GM19025 (cell line): ENCODE data around the gene MARCO.
"Not testable (repeated sequence)": the region's sequence is repeated elsewhere in the genome, so short reads cannot be mapped to it uniquely, and the experiment has no call there.

Experiments used
- ATAC-seq: cut with Tn5 transposase; IDR thresholded peaks from one replicate; pipeline ENCODE4 v1.9.1; 2021; ENCODE audit warnings: mild to moderate bottlenecking, low read depth, moderate library complexity; ENCODE audit not compliant: unreplicated experiment

The MARCO gene

DNA sequence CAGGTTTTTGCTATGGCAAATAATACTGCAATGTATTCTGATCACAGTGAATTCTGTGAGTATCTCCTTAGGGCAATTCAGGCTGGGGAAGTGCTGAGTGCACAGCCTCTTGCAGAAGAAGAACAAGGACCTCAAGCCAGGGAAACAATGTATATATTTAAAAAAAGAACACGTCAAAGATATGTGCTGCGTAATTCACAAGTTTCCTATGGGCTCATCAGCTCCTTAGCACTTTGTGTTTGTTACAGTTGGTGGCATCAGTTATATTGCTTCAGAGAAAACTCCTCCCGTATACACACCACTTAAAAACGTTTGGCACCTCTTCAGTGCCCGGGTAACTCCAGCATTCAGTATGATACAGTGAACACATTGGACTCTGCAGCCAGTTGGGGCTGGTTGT is 16.5 kb upstream of the MARCO start:
- no peak for ATAC-seq

DNA sequence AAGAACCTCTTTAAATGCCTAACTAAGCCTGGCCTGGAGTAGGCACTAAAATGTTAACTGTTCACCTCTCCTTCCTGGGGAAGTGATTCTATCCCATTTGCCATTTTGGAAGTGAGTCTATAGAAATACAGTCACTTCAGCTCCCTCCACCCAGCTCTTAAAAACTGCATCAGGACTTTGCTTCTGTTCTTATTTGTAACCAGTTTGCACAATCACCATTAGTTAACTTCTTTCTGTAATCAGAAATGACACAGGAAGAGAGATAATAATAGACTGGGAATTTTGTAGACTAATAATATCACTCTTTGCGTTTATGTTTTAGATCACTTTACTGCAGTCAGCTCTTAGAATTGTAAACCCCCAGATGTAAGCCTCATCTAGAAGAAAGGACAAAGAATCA is 16.0 kb upstream of the MARCO start:
- no peak for ATAC-seq

DNA sequence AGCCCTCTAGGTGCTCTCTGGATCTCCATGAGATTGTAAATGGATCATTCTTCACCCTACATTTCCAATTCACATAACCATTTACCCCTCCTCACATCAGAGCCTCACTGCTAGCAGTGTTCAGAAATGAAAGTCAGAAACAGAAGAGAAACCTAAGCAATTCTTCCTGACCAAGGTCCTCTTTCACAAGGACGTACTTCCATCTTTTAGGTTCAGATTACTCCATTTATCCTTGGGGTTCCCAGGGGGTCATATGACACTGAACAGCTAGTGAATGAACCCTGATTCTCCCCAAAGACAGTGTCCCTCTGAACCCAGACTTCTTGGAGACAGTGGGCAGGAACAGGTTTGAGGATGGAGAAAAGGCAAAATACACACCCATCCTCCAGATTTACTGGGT is 12.9 kb upstream of the MARCO start:
- no peak for ATAC-seq

DNA sequence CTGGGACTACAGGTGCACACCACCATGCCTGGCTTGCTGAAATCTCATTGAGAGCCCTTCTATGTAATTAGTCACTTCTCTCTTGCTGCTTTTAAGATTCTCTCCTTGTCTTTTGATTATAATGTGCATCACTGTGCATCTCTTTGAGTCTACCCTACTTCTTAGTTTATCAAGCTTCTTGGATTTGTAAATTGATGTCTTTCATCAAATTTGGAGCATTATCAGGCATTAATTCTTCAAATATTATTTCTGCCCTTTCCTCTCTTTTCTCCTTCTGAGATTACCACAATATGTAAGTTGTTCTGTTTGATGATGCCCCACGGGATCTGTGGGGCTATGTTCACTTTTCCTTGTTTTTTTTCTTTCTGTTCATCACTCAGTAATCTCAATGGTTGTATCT is 9.0 kb upstream of the MARCO start:
- ATAC-seq: no peak

DNA sequence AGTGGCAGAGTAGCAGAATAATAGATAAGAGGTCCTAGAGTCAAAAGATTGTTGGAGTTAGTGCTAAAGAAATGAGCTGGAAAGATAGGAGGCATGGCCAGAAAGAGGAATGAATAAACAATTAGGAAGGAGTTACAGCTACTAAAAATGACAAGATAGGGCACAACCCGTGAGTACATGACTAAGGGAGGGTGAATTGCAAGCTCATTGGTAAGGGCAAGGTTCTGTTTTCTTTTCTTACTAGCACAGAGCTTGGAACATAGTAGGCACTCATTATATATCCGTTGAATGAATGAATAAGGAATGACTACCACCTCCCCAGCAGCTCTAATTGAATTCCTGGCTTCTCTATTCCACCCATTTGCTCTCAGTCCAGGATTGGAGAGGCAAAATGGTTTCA is 5.7 kb upstream of the MARCO start:
- no peak for ATAC-seq

DNA sequence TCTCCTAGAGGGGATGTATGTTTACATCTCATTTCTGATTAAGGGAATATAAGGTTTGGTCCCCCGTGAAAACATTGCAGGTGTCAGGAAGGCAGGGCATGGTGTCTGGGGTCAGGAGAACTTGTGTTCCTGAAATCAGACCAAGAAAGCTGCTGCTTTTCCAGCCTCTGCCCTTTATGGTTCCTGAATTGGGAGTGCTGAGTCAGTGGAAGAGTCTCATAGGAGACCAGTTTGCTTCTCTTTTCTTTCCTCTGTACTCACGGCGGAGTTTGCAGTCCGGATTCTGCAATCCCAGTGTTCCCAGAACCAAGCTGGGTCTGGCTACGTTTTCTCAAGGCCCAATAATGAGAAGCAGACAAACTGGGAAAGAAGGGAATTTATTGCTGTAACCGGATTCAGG is 5.1 kb upstream of the MARCO start:
- no peak for ATAC-seq

DNA sequence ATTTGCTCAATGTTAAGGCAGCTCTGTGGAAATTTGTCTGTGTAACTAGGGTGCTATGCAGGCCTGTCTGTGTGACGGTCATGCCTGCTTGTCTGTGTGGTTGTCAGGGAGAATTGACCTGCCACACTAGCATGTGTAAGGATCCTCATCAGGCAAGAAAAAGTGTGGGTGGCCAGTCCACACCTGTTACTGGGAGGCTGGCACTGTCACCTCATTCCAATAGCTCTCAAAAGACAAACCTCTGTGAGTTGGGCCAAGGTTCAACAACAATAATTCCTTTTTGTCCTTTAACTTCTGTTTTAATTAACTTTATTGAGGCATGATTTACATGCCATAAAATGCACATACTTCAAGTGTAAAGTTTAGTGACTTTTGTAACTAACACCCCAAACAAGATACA is 4.2 kb upstream of the MARCO start:
- no peak for ATAC-seq

DNA sequence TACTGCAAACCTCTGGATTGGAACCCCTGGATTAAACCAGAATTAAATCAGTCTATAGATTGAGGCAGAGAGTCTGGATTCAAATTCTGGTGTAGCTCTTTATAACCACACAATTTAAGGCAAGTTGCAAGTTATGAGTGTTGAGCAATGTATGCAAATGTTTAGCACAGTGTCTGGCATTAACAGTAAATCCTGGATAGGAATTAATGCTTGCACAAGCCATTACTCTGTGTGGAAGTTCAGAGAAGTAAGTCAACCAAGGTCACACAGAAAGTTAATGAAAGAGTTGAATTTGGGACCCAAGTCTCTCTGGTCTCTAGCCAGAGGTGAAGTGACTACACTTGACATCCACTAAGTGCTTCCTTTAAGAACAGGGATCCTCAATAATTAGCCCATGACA is 2.0 kb upstream of the MARCO start:
- ATAC-seq: no peak

DNA sequence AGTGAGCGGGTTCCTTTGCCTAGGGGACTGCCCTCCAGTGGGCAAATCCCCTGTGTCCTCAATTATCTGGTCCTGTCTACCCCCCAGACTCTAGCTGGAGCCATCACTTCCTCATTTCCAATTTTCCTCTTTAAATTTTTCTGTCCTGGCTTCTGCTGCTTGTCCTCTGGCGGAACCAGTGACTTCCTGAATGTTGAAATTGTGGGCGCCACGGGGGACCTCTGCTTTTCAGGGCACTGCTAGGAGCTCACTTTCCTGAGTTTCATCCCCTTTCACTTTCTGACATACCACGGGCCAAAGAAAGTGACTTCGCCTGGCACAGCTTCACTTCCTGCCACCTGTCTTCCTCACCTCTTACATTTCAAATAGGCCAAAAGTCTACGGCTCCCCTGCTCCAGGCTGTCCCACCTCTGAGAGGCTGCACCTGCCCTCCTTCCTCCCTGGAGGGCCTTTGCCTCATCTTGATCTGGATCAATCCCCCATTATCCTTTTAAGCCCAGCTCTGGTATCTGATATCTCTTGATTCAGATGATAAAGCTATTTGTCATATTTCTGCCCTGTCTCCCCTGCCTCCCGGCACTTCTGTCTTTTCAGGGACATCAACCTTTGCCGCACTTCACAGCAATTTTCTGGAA is 1.4 kb upstream of the MARCO start:
- ATAC-seq: no peak

DNA sequence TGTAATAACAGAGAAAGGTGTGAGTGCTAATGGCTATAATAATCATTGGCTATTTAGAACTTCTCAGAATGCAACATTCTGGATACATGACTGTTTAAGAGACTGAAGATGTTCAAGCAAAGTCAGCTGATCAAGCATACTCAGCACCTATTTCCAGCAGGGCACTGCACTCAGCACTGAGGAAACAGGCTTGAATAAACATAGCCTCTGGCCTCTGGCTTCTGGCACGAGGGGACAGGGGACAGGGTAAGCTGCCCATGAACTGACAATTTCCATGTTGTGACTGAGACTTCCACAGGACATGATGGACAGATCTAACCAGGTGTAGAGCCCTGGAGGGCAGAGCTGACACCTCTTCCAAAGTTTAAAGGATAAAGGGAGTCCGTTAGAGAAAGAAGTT is 1.3 kb downstream of the MARCO start:
- no peak for ATAC-seq

DNA sequence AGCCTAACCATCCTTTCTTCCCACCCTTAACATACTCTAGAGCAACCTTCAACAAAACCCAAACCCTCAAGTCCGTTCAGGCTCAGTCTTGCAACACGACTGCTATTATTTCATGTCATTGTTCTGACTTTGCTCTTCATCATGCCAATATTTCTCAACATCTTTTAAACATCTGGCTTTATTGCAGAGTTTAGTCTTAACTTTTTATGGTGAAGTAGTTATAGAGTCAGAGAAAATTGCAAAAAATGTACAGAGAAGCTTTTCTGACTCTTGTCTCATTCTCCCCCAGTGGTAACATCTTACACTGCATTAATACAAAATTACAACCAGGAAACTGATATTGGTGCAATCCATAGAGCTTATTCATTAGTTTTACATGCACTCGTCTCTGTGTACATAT is 3.9 kb downstream of the MARCO start:
- ATAC-seq: no peak

DNA sequence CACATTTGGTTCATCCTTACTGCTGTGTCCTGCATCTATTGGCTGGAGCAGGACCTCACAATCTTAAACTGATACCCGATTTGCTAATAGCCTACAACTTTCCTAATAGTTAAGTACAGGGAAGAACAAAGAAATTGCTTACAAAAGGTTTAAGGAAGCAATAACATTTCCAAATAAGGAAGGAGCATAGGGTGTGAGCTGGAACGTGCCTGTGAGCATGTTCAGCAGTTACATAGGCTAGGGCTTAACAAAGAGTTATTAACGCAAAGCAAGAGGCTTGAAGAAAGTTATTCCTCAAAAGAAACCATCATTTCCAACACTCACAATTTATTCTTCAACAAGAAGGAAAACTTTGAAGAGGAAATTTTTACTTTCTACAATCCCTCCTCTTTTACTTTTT is 6.3 kb downstream of the MARCO start:
- not testable (repeated sequence) for ATAC-seq

DNA sequence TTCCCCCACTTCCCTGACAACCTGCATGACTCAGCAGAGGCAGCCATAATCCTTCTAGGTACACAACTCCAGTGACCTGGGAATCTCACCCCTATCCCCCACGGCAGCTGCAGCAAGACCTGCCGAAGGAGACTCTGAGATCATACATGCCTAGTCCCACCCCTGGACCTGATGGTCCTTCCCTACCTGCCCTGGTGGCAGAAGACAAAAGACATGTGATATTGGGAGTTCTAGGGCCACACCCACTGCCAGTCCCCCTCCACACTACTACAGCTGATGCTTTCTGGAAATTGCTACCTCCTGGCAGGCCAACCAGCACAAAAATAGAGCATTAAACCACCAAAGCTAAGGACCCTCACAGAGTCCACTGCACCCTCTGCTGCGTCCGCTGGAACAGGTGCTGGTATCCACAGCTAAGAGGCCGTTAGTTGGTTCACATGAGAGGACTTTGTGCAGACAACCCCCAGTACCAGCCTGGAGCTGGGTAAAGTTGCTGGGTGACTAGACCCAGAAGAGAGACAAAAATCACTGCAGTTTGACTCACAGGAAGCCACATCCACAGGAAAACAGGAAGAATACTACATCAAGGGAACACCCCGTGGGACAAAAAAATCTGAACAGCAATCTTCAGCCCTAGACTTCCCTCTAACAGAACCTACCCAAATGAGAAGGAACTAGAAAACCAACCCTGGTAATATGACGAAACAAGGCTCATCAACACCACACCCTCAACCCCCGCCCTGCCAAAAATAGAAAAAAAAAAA is 12.5 kb downstream of the MARCO start:
- ATAC-seq: no peak

DNA sequence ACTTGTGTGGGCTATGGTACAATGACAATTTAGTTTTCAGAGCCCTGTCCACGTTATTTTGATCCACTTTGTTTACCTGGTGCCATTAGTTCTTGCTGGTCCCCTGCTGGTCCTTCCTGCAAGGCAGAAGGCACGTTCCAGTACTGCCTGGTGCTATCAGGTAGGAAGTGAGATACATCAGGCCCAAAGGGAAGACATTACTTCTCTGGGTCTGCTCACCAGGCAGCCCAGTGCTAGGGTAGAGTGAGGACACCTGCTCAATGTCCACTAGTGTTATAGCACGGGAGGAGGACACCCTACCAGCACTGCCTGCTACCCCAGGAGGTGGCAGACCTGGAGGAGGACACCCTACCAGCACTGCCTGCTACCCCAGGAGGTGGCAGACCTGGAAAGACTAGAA is 23.7 kb downstream of the MARCO start:
- no peak for ATAC-seq

DNA sequence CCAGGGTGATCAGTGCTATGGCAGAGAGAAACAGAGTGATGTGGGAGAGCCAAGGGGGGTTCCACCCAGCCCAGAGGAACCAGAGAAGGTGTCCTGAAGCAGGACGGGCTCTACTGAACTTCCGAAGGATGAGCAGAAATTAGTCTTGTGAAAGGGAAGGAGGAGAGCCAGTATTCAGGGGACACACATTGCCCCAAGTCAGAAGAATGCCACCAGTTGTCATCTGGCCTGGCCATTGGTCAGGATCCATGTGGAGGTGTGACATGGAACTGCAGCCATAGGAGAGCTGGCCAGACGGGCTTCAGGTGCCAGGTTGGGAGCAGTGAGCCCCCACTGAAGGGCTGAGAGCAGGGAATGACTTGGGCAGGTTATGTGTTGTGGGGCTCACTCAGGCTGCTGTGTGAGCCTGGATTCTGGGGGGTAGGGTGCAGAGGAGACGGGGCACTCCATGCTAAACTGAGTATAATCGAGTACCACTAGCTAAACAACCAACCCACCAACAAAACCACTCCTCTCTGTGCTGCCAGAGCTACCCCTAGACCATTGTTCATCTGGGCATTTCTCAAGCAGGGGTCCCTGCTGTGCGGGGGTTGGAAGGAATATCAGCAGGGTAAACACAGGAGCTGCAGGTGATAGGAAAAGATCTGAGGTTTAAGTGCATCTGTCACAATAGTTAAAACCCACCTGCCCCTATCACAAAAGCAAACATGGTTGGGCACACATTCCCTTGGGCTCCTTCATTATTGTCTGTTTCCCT is 25.3 kb downstream of the MARCO start:
- no peak for ATAC-seq

DNA sequence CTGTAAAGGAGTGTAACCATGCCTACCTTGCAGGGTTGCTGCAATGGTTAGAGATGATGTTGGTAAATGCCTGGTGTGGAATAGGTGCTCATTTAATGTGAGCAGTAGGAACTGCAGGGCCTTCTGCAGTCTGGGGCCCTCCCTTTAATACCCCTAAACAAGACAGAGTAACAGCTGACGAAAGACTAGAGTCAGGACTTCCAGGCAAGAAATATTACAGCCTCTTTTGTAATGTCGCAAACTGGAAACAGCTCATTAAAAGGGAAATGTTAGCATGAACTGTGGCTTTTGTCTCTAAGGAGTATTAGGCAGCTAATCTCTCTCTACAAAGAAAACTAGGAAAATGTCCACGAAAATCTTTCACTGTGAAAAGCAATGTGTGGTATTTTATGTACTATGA is 26.0 kb downstream of the MARCO start:
- no peak for ATAC-seq

DNA sequence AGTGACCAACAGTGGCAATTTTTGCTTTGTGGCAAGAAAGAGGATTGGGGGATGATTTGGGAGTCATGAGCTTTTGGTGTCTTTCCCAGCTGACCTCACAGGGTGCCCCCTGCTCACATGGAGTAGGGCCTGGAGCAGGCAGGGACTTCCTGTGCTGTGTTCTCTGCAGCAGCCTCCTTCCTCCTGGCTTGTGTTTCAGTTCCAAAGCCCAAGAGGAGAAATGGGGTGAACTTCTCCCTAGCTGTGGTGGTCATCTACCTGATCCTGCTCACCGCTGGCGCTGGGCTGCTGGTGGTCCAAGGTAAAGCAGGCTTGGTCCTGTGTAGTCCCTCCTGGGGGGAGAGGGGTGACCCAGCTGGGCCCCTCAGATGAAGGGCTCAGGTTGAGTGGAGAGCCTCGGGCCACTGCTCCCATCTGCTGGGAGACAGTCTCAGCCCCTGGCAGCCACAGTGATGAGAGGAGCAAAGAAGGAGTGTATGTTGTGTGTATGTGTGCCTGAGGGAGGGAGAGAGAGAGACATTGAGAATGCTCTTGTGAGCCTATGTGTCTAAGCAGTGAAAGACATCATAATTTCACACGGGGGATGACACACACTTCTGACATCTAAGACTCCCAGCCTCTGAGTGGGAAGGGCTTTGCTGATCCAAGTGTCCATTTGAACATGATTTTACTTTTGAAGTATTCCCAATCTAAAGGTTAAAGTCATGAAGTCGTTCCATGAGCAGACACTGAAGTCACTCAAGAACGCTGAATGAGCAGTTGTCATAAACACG is 27.2 kb downstream of the MARCO start:
- no peak for ATAC-seq

DNA sequence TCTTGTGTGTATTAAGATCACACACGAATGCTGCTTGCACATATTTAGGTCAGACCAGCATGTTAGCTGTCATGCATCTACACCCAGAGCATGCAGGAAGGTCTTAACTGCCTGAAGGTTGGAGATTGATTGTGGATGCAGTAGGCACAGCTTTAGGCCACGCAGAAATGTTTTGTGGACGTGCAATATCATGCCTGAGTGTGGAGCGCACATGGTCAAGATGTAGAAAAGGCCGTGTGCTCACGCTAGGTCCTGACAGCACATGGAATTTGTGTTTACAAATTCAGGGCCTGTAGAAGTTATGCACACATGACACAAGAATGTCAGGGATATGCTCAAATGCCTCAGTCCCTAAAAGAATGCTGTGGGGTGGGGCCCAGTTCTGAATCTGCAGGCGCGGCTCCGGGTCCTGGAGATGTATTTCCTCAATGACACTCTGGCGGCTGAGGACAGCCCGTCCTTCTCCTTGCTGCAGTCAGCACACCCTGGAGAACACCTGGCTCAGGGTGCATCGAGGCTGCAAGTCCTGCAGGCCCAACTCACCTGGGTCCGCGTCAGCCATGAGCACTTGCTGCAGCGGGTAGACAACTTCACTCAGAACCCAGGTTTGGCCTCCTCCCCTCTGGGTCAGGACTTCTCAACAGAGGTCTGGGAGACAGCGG is 27.9 kb downstream of the MARCO start:
- no peak for ATAC-seq

DNA sequence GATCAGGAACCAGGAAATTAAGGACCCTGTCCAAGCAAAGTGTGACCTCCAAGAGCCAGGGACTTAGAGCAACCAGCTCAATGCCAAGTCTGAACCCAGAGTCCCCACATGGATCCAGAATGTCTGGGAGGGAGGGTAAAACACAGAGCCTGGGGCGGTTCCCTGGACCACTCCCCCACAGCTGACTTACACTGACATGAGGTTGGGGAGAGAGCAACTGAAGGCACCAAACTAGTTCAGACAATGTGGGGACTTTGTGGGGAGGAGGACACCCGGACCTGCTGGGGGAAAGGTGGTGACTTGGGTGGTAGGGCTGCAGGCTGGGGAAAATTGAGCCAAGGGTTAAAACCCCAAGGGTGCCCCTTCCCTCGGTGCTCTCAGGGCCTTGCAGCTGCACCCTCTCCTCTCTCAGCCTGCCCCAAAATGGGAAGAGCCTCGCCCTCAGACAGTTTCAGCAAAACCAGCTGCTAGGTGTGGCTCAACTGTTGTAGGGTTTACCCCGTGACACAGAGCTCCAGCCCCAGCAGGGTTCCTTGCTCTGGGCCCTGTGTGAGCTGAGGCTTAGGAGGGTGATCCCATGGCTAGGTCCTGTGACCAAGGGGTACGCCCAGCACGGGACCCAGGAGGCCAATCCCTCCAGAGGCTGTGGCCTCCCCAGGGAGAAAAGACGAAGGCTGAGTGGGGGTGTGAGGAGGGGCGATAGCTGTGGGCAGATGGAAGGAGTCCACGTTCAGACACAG is 28.6 kb downstream of the MARCO start:
- no peak for ATAC-seq
